ENCODE data around the gene DHRS1.

- TF ChIP-seq CTCF (IDR thresholded peaks at IDR 0.05) (no peak), POLR2A (IDR thresholded peaks at IDR 0.05) (no peak)
Observed at GRCh38 chr14:24327303-24327702, 27.7 kb upstream of the DHRS1 start.
